Right ventricle myocardium inferior (tissue), 1 donor: ENCODE results near the gene EBF3. TPM values are rescaled to one million over a fixed set of nuclear protein-coding genes. Genes with fewer than 3 reads are reported as not detected.

Experiments used
- ATAC-seq: fragments of 200-7000 bp; cut with Tn5 transposase; one replicate; pipeline ENCODE4 v1.9.1; 2020; ENCODE audit warnings: mild to moderate bottlenecking, moderate library complexity
- DNase-seq: peaks from one replicate; pipeline ENCODE4 v3.0.0; 2021; ENCODE audit errors: missing footprints
- intact Hi-C: fragments of 100-400 bp; cut with DNase I; formaldehyde crosslinking; loops from one replicate; pipeline ENCODE4 v1.11.0; 2022
- long read RNA-seq: library from polyadenylated mRNA; unstranded; transcript quantifications from one replicate; pipeline ENCODE4 v2.0.0, GENCODE V29; 2021
- total RNA-seq: library from RNA; stranded (reverse); fragmentation: NEBNext Ultra II Directional; extraction: Animal tissue kit (Norgen Biotek cat#: 25700); gene quantifications from one replicate; pipeline ENCODE4 v1.2.1, GENCODE V29; 2021
- donor health status: DM: no; HTN: yes; CAD: no; lungs with severe emphysema.

The EBF3 gene, protein sequence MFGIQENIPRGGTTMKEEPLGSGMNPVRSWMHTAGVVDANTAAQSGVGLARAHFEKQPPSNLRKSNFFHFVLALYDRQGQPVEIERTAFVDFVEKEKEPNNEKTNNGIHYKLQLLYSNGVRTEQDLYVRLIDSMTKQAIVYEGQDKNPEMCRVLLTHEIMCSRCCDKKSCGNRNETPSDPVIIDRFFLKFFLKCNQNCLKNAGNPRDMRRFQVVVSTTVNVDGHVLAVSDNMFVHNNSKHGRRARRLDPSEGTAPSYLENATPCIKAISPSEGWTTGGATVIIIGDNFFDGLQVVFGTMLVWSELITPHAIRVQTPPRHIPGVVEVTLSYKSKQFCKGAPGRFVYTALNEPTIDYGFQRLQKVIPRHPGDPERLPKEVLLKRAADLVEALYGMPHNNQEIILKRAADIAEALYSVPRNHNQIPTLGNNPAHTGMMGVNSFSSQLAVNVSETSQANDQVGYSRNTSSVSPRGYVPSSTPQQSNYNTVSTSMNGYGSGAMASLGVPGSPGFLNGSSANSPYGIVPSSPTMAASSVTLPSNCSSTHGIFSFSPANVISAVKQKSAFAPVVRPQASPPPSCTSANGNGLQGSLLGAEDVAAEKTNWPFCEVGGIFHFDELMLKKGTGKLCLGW
- 7.9 TPM for total RNA-seq
- long read RNA-seq = 0 reads

DNA sequence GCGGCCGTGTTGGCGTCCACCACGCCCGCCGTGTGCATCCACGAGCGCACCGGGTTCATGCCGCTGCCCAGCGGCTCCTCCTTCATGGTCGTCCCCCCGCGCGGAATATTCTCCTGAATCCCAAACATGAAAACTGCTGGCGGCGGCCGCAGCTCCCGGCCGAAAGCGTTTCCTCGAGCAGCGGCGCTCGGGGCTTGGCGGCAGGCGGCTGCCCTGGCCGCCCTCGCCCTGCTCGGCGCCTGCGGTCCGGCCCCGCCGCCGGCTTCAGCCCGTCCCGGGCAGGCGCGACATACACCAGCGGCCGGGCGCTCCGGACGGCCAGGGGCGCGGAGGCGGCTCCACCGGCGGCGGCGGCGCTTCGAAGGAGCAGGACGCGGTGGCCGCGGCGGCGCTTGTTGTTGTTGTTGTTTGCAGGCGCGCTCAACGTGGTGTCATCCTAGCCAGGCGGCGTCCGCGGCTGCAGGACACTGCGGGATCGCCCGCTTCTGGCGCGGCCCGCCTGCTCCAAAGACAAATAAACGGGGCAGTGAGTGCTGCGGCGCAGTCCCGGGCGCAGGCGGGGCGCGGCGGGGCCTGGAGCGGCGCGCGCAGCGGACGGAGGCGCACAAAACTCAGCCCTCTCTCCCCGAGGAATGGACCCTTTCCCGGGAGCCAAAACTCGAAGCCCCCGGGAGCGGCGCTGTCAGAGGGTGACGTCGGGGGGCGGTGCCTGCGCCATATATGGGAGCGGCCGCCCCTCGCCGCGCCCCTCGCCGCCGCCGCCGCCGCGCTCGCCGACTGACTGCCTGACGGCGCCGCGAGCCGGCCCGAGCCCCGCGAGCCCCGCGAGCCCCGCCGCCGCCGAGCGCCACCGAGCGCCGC, at the start of gene EBF3:
Gene EBF3, minus strand, starts transcription at position 634 of the 861 bp plus-strand sequence. Its CDS starts 506 bp downstream, at position 128.
- ATAC-seq = peak; percentile 89

DNA sequence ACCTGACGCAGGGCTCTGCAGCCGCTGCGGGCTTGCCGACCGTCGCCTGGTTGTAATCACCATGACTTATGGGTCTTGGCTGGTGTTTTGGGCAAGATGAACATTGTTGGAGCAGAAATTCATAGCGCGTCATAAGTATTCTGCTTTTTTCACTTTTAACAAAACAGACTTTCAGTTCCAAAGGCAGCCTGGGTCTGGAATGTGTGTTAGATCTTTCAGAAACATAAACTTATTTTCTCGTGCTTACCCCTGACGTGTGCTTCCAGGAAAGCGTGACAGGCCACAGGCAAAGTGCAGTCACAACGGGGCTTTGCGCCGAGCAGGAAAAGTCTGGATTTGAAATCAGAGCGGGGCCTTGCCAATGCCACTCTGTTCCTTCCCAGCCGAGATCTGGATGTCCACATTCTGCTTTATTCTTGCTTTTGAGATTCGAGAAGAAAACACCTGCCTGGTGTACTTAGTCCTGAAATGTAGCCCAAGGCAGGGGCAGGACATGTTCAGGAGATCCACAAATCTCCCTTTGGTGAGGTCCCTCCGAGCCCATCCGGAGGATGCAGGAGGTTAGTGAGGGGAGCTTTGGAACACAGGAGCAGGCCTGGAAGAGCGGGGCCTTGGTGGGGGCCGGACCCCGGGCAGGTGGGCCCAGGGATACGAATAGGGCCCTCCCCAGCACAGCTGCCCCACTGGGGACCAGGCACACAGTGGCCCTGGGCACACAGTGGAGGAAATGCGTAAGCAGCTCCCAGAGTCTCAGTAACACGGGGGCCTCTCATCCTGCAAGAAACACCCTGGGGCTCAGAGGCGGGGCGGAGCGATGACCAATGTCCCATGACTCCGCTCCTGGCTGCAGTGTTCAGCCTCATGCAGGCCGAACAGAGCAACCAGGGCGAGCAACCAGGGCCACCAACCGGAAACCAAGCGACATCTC, 49.5 kb upstream of the EBF3 start:
- no peak for DNase-seq

More for the DNA sequence above, at the start of gene EBF3:
- intact Hi-C loops = loop anchor here (2.0 to 10.0 kb wide), 2 partner anchors 19 to 499 kb away; partner anchors contain the start of gene MGMT
- DNase-seq = peak; percentile 93

DNA sequence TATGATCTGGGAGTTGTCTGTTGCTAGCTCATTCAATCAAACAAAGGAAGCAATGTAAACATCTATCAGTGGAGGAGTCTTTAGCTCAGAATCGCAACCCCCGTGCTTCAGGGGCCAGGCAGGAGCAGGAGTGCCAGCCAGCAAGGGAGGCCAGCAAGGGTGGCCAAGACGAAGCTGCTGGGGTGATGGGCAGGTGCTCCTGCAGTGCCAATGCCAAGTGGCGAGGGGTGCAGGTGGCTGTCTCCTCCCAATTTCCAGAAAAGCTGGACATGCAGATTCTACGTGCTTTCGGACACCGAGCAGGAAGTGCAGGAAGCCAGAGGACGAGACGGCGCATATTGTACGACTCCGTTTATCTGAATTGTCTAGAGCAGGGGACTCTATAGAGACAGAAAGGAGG, 48.1 kb upstream of the EBF3 start:
- ATAC-seq = no peak
- no peak for DNase-seq
- intact Hi-C loops = no loop called here

More for the DNA sequence above, 49.5 kb upstream of the EBF3 start:
- no peak for ATAC-seq
- intact Hi-C loops = no loop called here

DNA sequence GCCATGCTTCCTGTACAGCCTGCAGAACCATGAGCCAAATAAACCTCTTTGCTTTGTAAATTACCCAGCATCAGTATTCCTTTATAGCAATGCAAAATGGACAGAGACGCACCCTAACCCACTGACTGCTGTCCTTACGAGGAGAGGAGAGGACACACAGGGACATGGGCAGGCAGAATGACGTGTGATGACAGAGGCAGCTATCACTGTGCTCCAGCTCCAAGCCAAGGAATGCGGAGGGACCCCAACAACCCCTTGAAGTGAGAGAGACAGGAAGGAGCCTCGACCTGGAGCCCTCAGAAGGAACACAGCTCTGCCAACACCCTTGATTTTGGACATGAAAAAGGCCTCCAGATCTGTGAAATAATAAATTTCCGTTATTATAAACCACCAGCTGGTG, 46.6 kb upstream of the EBF3 start:
- DNase-seq (no peak), ATAC-seq (no peak)
- intact Hi-C loops = no loop called here

DNA sequence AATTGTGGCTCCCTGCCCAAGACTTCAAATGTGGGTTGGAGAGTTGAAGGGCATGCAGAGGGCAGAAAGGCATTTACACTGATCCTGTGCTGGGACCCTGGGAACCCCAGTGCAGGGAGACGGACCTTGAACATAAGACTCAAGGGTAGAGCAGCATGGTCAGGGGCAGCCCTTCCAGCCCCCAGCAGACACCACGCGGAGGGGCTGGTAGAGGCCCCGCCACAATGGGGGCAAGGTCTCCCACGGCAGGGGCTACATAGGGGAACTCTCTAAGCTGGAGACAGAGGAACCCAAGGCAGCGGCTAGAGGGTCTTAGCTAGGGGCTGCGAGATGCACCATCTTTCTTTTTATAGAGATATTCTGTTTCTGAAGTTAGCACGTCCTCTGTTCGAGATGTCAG, 45.2 kb upstream of the EBF3 start:
- no peak for DNase-seq
- no peak for ATAC-seq
- intact Hi-C loops = no loop called here

DNA sequence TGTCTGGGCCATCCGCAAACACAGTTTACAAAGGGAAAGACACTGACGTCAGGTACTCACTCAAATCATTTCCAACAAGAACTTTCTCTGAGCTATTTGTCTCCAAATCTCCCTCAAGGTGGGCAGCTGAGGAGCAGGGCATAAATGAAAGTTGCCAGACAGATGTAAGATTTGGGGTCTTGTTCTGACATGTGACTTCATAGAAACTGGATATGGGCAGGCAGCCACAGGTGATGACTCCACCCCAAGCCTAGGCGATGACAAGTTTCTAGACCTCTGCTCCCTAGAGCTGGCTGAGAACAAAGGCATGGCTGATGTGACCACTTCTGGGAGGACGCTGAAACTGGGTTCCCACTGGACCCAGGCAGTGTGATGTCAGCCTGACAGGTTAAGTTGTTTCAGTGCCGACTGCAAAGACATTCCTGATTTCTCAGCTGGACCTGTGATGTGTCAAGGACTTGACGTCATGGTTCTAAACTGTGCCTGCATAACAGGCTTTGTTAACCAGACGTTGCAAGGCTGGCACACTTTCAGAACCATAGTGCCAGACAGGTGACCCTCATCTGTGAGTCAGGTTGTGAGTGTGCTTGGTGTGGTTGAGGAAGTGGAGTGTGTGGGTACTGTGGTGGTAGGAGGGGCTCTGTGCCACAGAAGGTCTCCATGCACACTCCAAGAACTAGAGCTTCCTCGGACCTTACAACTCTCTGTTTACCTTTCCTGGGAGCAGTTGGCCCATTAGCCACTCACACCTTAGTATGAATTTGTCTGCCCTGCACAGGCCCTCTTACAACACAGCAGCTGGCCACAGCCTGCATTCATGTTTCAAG, 39.9 kb upstream of the EBF3 start:
- intact Hi-C loops = no loop called here
- DNase-seq = no peak
- ATAC-seq = no peak

DNA sequence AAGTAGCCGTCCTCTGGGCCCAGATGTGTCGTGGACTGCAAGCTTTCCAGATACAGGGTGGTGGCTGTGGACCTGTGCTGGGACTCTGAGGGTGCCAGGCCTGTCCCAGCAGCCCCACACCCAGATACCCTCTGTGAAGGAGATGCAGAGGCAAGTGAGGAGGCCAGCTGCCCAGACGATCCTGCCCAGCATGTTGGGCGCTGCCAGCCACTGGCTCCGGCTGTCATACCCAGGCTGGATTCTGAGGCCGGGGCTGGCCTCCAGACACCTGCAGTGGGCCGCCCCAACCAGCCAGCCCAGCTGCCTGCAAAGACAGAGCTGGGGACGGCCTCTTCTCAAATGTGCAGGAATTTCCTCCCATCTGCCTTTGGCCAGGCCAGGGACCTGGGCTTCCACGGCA, 39.1 kb upstream of the EBF3 start:
- no peak for ATAC-seq
- DNase-seq = no peak
- intact Hi-C loops = no loop called here

DNA sequence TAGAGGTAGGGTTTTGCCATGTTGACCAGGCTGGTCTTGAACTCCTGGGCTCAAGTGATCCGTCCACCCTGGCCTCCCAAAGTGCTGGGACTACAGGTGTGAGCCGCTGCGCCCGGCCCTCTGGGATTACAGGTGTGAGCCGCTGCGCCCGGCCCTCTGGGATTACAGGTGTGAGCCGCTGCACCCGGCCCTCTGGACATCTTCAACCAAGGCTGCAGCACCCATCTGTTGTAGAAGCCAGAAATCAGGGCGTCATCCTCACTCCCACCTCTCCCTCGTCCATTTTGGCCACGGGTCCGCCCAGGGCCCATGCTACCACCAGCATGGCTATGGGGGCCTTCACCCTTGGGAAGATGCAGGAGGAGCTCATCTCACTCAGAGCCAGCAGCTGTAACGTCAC, 38.5 kb upstream of the EBF3 start:
- ATAC-seq (no peak), DNase-seq (no peak)
- intact Hi-C loops = no loop called here

DNA sequence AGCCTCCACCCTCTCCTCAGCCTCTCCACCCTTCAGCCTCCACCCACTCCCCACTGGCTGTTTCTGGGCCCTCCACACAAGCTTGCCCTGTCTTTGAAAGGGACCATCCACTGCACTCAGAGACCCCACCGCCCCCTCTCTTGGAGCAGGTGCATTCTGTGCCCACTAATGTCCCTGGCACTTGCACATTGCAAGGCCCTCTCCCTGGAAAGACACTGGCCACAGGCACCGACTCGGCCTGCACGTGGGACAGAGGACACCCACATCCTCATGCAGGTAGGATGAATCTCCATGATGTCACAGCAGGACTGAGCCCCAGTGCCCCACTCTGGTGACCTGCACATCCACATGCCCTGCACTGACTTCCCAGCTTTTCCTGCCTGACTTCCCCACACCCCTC, 36.8 kb upstream of the EBF3 start:
- intact Hi-C loops = no loop called here
- DNase-seq = no peak
- ATAC-seq = no peak

DNA sequence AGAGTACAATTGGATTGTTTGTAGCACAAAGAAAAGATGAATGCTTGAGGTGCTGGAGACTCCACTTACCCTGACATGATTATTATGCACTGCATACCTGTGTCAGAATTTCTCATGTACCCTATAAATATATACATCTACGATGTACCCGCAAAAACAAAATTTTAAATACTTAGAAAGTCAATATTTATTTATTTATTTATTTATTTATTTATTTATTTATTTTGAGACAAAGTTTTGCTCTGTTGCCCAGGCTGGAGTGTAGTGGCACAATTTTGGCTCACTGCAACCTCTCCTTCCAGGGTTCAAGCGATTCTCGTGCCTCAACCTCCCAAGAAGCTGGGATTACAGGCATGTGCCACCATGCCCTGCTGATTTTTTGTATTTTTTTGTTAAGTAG, 35.1 kb upstream of the EBF3 start:
- DNase-seq = no peak
- ATAC-seq = no peak
- intact Hi-C loops = no loop called here

DNA sequence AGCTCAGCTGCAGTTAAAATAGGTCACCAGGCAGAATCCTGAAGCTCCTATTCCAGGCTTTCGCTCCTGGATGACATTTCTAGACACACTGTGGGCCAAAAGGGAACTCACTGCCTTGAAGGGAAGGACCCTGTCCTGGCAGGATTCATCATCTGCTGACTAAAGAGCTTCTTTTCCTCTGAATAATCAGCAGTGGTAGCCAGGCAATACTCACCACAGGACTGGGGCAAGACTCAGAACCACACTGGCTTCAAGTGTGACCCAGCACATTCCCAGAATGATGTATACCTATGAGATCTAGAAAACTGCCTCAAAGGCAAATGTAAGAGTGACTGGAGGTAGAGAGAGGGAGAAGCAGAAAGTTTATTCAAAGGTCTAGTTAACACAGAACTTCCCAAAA, 29.5 kb upstream of the EBF3 start:
- ATAC-seq = no peak
- no peak for DNase-seq
- intact Hi-C loops = no loop called here

DNA sequence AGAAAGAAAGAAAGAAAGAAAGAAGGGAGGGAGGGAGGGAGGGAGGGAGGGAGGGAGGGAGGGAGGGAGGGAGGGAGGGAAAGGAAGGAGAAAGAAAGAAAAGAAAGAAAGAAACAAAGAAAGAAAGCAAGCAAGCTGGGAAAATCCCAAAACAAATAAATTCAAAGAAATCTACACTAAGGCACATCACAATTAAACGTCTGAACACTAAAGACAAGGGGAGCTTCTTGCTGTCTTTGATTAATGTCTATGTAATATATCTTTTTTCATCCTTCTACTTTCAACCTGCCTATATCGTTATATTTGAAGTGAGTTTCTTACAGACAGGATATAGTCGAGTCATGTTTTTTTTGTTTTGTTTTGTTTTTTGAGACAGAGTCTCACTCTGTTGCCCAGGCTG, 28.3 kb upstream of the EBF3 start:
- no peak for DNase-seq
- no peak for ATAC-seq
- intact Hi-C loops = no loop called here

DNA sequence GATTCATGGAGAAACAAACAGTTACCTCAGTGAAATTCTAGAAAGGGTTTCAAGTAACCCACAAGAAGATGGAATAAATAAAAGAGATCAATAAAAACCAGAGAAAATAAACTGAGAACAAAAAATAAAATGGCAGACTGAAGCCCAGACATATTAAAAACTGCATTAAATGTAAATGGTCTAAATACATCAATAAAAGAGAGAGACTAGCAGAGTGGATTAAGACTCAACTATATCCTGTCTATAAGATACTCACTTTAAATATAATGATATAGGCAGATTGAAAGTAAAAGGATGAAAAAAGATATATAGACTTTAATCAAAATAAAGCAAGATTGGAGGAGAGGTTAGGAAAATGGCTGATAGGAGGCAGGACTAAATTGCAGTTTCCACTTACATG, 18.8 kb upstream of the EBF3 start:
- intact Hi-C loops = no loop called here
- no peak for DNase-seq
- ATAC-seq = no peak

DNA sequence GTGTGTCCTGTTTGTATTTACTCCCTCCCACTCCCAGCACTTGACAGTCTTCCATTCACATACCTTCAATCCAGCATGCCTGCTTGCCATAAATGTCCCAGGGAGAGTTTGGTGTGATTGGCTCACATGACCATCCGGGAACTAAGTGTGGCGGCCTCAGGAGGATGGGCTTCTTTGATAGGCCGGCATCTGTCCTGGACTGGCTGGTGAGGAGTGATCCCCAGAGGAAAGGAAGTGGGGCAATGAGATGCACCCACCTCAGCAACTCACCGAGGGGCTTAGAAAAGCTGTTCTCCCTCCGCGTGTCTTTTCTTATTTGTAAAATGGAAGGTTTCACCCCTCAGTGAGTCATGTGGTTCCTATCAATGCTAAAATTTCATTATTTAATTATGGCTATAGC, 14.9 kb upstream of the EBF3 start:
- no peak for ATAC-seq
- intact Hi-C loops = loop anchor here (10.0 kb wide), 1 partner anchor 1714 kb away; no protein-coding TSS in a partner anchor
- DNase-seq = no peak

DNA sequence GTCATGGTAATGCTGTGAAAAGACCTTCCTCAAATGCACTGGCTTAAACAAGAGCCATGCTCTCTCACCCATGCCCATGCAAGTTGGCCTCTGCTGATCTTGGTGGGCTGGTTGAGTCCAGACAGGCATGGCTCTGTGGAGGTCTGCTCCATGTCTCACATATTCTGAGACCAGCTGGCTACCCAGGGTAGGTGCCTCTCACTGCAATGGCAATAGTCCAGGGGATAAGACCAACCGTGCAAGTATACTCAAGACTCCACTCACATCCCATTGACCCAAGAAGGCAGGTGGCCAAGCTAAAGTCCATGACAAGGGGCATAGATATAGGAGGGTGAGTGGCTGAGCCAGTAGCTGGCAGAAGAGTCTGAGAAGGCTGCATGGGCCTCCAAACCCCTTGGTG, 14.2 kb upstream of the EBF3 start:
- DNase-seq (no peak), ATAC-seq (no peak)
- intact Hi-C loops = loop anchor here (10.0 kb wide), 1 partner anchor 1714 kb away; no protein-coding TSS in a partner anchor

DNA sequence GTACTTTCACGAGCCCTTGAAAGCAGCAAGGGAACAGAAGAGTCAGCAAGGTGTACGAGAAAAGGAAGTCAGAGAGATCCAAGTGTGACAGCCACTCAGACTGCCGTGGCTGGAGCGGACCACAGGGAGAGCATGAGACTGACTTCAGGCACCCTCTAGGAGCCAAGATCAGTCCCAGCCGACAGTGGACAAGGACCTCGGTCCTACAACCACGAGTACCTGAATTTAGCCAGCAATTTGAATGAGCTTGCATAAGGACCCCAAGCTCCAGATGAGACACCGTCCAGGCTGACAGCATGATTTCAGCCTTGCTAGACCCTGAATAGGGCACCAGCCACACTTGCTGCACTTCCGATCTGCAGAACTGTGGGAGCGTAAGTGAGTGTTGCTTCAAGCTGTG, 13.7 kb upstream of the EBF3 start:
- intact Hi-C loops = loop anchor here (10.0 kb wide), 1 partner anchor 1713 kb away; no protein-coding TSS in a partner anchor
- DNase-seq (no peak), ATAC-seq (no peak)

DNA sequence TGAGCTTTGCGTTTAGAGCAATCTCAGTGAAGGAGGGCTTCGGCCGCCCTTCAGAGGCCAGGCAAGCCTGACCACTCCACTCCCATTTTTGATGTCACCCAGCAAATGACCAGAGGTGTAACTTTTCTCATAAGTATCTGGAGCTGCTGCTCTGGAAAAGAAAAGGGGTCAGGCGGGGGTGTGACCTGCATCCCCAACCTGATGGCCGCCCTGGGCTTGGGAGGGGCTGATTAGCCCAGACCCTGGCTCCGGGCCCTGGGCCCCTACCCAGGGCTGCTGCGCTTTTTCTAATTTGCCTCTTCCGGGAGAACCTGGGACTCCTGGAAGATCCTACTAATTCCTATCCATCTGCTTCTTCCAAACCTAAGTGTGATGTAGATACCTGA, 9.6 kb upstream of the EBF3 start:
- intact Hi-C loops = loop anchor here (5.0 to 10.0 kb wide), 3 partner anchors 134 to 1709 kb away; no protein-coding TSS in a partner anchor
- ATAC-seq = no peak
- DNase-seq = no peak
